GM21528 (cell line): ENCODE data around the gene ITGA3.
"Not testable (repeated sequence)": the region's sequence is repeated elsewhere in the genome, so short reads cannot be mapped to it uniquely, and the experiment has no call there.

Source experiments
- ATAC-seq: cut with Tn5 transposase; IDR thresholded peaks from one replicate; pipeline ENCODE4 v1.9.1; 2021; ENCODE audit warnings: mild to moderate bottlenecking, moderate library complexity; ENCODE audit not compliant: unreplicated experiment, low FRiP score

ITGA3 gene

DNA sequence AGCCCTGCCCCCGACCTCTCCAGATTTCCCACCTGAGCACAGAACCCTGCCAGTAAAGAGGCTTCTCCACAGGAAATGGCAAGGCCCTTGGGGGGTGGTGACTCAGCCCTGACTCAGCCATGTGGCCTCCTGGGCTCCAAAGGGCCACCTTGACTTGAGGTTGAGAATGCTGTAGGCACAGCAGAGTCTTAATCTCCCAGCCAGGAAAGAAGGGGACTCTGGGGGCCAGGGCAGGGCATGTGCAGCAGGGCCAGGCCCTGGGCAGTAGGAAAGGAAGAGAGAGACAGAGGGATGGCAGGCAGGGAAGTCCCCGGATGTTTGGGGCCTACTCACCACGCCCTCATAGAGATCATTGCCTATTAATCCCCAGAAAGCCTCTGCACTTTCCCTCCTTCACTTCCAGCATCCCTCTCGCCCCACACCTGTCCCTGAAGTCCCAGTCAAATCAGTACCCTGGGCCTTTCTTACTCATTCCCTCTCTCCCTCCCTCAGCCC, 4.8 kb upstream of the ITGA3 start:
- no peak for ATAC-seq

DNA sequence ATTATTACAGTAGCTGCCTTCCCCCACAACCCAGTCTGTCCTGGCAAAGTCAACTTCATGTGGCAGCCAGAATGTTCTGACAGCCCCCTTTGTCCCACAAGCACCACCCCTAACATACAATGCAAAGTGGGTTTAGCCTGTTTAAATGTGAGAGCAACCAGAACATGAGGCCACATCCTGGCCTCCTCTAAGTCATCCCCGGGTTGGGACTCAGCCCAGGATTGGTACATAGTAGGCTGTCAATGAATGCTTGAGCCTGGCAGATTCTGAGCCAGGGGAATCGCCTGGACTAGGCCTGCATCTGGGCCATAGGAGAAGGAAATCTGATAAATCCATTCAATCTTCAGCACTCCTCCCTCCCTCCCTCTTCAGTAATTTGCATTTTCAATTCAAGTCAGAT, 4.3 kb upstream of the ITGA3 start:
- ATAC-seq, result no peak

DNA sequence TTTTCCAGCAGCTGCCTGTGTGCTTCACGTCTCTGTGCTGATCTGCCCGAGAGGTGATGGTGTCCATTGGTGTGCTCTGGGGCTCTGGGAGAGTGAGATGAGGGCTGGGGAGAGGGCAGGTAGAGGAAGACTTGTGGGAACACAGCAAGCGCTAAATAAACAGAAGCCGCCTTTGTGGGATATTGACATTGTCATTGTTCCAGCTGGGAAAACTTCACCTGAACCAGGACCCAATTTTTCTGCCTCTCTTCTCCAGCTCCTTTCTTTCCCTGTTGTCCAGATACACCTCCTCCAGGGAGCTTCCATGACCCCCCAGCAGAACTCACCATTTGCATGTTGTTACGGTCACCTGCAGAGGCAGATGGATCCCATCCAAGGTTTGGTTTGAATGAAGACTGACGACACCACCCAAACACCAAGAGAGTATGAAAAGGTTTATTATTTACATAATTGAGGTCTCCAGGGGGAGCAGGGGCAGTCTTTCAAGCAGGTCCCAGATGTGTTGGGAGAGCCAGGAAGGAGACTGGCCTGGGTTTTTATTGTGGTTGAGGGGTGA, 3.6 kb upstream of the ITGA3 start:
- ATAC-seq, result no peak

DNA sequence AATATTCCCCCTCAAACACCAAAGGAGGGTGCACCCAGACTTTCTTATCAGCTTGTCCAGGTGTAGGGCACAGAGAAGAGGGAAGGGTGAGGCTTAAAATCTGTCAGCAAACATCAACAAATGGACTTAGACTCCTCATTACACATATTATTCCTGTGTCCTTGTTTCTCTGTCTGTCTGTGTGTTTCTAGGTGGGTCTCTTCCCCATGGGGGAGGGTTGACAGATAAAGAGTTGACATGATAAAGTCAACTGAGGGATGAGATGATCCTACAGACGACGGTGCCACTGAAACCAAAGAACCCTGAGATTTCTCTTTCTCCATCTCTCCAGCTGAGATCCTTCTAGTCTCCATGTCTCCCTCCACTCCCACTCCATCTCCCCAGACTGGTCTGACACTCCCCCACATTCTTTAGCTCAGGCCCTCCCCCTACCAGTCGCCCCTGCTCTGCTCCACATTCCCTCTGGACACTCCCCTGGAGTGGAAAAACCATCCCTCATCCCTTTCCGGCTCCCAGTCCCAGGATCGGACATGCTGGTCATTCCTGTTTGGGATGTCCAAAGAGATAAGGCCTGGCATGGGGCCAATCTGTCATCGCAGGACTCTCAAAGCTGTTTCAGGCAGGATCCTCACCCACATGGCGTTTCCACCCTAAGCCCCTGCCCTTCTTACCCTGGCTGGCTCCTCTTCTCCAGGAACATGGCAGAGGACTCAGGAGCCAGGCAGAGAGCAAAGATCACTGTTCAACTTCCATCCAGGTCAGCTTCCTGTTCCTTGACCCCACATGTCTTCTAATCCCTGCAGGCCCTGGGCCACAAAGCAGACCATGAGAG, 2.9 kb upstream of the ITGA3 start:
- no peak for ATAC-seq

DNA sequence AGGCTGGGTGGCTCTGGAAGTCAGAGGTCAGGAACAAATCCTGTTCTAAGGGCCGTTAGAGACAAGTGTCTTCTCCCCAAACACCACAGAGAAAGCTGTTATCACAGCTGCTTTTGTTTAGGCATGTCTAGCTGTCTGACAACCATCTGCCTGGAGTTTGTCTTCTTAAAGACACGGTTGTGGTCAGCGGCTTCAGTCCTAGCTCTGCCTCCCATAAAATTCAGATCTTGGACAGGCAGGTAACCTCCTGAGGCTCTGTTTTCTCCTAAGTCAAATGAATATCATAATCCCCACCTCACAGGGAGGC, 2.3 kb upstream of the ITGA3 start:
- no peak for ATAC-seq

DNA sequence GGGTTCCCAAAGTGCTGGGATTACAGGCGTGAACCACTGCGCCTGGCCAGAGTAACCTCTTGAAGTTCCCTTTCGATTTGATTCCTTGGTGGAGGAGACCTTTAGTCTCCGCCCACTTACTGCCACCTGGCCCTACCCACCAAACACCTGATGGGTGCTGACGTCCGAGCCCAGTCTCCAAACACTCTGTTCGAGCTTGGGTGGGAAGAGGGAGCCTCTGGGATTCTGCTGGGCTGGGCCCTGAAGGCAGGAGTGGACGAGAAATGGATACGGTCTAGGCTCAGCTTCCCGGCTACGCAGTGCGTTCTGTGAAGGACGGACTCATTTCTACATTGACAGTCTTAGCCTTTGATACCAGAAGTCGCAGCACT, 870 bp upstream of the ITGA3 start:
- no peak for ATAC-seq

DNA sequence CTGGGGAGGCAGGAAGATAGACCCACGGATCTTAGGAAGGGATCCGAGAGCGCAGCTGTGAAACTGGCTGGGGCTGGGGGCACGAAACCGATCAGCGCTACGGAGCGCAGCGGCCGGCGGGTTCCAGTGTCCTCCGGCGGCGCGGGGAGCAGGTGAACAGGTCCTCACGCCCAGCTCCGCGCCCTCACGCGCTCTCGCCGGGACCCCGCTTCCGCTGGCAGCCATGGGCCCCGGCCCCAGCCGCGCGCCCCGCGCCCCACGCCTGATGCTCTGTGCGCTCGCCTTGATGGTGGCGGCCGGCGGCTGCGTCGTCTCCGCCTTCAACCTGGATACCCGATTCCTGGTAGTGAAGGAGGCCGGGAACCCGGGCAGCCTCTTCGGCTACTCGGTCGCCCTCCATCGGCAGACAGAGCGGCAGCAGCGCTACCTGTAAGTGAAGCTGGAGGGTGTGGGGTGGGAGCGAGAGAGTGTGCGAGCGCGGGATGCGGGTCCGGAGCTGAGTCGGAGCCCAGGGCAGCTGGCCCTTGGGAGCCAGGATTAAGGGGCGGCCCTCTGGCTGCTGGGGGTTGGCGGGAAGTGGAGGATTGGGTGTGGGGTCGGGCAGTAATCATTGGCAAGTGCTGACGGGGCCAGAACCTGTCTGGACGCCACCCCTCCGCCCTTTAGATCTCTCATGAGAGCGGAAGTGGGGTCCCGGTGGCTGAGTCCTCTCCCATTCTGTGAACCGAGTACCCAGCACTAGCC, 479 bp downstream of the ITGA3 start:
- ATAC-seq, result peak; percentile 48

DNA sequence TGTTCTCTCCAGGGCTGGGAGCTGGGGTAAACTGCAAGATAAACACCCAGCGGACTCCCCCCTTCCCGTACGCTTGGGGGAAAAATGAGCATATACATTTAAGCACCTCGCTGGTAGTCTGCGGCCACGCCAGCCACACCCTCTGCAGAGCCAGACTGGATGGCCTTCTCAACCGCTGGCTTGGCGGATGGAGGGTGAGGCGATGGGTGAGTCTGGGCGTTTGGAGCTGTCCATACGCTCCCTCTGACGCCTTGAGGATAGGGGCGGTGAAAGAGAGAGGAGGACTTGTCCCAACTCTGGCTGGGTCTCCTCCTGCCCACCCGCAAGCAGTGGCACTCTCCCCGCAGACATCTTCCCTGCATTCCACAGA, 1.0 kb downstream of the ITGA3 start:
- no peak for ATAC-seq

DNA sequence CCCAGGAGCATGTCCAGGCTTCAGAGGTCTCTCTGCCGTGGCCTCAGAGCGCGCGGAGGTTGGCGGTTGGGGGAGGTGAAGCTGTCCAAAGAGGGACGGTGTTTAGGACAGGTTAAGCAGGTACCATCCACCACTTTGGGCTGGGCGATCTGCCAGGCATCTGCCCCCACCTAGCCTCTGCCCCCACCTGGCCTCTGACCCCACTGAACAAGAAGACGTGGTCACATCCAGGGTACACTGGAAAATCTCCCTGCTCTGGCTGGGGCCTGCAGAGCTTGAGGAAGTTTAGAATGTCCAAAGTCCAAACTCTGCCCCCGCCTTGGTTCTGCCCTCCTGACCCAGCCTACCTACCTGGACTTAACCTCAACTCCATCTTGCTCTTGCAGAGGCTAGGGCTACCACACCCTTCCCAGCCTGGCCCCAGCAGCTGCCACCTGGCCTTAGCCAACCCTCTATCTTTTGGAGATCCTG, 1.6 kb downstream of the ITGA3 start:
- ATAC-seq, result no peak

DNA sequence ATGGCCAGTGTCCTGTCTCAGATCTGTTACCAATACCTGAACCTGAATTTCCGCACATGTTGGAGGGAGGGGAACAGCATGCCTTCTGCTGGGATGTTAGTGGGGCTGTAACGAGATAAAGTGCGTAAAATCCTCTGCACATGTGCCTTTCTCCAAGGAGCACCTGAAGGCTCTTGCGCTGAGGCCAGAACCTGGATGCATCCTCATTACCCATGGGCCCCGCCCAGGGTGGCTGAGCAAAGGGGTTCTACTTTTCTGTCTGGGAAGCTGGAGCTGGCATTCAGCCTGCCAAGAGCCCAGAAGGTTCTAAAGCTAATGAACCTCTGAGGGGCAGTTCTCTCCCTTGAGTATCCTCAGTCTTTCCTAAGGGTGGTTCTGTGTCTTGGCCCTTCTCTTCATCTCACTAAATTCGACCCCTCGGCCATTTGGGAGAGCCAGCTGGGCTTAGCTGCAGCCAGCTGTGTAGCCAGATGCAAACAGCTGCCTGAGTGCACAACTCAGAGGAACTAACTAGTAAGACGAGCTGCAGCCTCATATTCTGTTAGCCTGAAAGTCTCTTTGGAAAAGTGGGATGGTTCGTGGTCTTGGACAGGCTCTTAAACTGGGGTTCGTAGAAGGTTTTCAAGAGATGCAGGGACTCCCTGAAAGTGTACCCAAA, 2.5 kb downstream of the ITGA3 start:
- ATAC-seq, result no peak

DNA sequence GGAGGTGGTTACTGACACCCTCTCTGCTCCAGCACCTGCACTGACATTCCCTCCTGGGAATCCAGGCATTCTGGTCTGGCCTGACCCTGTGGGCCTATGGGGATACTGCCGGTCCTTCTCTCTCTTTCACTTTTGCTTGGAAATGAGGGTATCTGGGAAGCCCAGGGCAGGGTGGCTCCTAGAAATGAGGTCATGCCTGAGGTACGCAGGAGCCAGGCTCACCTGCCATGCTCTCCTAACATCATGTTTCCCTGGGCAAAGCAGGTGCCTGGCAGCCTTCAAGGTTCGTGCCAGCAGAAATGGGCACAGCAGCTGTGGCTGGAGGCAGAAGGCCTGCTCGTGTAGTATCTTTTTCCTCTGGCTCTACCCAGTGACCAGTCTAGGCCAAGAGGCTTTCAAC, 3.3 kb downstream of the ITGA3 start:
- no peak for ATAC-seq

DNA sequence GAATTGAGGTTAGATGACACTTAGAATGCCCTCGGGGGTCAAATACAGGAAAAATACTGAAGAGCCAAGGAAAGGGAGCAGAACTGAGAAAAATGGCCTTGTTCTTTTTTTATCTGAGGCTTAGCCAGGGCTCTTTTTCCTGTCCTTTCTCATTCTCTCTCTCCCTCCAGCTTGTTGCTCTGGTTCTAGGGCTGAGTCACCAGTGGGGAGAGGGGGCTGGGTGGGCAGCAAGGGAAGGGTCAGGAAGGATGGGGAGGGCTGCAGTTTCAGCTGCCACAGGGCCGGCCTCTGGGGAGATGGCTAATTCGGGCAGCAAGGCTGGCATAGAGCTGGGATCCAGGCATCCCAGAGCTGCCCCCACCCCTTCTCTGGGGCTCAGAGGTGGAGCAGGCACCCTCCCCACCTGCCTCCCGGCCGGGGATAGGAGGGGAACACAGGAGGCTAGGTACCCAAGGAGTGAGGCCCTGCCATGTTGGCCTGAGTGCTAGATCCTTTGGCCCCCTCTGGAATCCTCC, 3.9 kb downstream of the ITGA3 start:
- no peak for ATAC-seq

DNA sequence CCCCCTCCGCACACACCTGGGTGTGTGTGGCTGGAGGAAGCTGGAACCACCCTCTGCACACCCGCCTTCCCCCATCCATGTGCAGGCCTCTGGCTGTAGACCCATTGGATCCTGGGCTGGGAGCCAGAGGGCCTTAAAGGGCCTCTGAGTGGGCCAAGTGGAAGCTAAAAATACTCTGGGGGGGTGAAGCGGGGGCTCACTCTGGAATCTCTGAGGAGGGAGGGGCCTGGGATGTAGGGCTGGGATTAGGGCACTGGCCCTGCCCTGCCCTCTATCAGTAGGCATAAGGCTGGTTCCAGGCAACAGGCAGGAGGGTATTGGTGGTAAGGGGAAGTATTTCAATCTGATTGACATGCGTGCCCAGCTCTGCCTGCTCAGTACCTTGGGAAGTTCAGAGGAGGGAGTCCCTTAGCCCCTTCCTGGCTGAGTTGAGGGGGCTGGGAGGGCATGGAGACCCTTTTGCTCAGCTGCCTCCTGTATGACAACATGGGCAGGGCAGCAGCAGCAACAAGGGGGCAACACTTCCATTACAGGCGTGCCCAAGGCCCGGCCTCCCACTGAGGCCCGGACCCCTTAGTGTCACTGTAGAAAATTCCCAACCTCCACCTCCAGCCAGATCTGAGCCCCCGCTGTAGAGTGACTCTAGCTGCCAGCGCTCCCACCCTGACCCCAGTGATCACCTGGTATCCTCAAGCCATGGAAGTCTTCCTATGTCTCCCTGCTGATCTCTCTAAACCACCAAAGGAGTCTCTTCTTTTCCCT, 5.2 kb downstream of the ITGA3 start:
- no peak for ATAC-seq

DNA sequence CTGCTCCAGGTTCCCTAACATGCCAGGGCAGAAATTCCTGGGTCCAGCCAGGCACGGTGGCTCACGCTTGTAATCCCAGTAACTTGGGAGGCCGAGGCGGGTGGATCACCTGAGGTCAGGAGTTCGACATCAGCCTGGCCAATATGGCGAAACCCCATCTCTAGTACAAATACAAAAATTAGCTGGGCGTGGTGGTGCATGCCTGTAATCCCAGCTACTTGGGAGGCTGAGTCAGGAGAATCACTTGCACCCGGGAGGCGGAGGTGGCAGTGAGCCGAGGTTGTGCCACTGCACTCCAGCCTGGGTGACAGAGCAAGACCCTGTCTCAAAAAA, 5.8 kb downstream of the ITGA3 start:
- ATAC-seq, result not testable (repeated sequence)

DNA sequence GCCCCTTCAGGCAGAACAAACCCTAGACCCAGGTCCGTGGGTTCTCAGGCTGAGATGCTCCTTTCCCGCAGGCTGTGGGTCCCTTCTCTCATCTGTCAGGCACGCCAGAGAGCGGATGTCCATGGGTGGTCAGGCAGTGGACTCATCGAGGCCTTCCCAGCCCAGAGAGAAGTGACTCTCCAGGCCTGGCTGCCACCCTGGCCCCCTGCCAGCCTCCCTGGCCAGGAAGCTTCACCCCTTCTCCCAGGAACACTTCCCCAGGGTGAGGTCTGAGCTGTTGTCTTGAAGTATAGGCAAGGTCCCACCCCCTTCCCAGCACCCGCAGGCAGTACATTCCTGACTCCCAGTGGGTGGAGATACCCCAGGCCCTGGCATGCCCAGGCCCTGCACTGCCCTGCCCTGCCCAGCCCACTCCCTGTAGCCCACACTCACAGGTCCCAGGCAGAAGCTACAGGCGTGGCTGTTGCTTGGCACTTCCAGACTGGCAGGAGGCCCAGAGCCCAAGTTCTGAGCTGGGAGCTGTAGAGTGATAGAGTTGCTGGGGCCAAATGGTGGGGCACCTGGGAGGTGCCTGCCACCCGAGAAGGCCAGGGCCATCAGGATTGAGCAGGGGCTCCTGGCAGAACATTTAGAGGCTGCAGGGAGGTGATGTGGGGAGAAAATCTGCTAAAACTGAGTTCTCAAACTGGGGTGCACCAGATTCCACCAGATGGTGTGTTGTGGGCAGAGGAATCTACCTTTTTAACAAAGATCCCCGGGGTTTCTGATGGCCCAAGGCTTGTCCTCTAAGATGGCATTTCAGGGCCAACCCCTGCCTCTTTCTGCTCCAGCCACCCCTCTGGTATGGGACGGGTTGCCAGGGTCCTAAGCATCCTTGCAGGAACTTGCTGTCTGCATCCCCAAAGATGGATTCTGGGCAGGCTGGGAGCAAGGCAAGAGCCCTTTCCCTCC, 6.7 kb downstream of the ITGA3 start:
- ATAC-seq, result no peak

DNA sequence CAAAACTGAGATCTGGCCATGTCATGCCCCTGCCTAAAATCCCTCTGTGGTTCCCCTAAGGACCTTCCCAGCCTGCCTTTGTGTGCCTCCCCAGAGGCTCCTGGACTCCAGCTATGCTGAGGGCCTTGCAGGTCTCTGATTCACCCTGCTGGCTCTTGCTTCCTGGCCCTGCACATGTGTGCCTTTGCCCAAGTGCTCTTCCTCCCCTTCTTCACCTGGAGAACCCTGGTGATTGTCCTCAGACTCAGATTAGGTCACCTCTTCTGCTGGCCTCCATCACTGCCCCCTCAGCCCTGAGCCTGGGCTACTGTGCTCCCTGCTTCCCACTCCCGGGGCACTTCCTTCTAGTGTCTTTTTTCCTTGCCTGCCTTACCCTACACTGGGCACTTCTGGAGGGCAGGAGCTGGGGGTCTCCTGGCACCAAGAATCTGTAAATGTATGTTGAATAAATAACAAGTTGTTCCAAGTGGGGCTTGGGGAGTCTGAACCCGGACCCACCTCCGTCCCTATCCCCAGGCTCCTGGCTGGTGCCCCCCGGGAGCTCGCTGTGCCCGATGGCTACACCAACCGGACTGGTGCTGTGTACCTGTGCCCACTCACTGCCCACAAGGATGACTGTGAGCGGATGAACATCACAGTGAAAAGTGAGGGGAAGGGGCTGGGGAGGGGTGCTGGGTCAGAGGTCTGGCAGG, 7.8 kb downstream of the ITGA3 start:
- no peak for ATAC-seq

DNA sequence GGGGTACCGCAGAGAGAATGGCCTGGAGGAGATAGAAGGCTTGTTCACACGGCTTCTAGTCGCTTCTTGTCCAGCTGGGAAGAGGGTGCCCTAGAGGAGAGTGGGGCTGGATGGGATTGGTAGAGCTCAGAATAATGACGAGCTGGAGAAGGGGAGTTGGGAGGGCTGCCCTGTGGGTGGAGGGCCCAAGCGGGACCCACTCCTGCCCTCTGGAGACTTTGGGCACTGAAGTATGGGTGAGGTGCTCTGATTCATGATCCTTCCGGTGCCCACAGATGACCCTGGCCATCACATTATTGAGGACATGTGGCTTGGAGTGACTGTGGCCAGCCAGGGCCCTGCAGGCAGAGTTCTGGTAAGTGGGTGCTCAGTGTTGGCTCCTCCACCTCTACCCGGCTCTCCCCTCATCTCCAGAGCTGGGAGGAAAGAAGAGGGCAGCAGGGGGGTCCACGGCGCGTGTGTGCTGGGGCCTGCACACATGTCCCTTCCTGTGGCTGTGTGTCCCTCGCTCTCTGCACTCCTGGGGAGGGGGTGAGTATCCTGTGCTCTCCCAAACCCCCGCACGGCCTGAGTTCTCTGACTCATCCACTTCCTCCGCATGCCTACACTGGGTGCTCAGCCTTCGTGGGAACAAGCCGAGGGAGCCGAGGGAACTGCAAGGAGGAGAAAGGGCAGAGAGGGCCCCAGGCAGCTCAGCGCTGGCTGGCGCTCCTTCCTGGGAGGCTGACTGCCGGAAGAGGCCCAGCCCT, 8.5 kb downstream of the ITGA3 start:
- ATAC-seq, result no peak

DNA sequence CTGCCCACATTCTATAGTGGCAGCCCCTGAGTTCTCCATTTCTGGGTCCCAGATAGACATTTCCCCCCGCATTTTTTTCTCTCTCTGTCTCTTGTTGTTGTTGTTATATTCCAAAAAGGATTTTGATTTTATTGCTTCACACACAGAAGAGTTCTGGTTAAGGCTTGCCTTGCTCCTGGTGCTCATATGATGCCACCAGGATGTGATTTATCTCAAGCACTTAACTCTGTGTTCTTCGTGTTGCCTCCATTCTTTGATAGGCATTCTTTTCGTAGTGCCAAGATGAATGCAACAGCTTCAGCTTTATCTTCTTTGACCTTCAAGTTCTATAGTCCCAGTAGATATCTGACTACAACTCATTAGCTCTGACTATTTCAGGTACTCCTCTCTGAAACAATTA, 9.1 kb downstream of the ITGA3 start:
- ATAC-seq, result no peak
